Measurements from ENCODE around the gene MPO. TPM values are rescaled to one million over a fixed set of nuclear protein-coding genes. Genes with fewer than 3 reads are reported as not detected.

MPO gene
- total and polyA plus RNA-seq, 2 experiments from 2014 or later = not detected

DNA sequence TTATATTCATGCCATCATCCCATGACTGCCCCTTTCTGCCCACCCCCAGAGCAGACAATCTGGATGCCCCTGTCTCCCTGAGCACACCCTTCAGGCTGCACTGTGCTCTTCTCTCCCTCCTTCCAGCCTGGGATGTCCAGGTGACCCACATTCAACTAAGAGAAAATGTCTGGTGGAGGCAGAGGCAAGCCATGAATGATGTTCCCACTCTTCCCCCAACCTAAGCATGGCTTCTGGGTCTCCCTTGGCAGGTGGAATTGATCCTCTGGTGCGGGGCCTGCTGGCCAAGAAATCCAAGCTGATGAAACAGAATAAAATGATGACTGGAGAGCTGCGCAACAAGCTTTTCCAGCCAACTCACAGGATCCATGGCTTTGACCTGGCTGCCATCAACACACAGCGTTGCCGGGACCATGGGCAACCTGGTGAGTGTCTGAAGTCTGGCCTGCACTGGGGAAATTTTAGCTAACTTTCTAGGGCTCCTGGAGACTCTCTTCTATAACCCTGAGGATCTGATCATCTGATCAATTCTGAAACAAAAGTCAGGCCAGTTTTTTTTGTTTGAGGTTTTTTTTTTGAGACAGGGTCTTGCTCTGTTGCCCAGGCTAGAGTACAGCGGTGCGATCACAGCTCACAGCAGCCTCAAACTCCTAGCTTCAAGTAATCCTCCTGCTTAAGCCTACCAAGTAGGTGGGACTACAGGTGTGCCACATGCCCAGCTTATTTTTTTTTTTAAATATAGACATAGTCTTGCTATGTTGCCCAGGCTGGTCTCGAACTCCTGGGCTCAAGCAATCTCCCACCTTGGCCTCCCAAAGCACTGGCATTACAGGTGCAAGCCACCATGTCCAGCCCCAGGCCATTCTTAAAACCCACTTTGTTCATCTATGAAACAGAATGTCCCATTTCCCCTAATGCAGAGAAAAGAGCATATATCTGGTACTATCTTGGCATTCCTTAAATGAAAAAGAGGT, 14.5 kb downstream of the MPO start:
- TF ChIP-seq EZH2 (IDR thresholded peaks at IDR 0.05; ENCODE audit: insufficient read depth, poor library complexity, severe bottlenecking) (no peak), EZH2phosphoT487 (IDR thresholded peaks at IDR 0.05; ENCODE audit: insufficient read depth, low read depth) (no peak)
- Histone ChIP-seq H3F3A (ENCODE audit: insufficient read depth) (no peaks in the 10 kb centered on the region), H3K9me3 (ENCODE audit: low read depth) (no peaks in the 10 kb centered on the region), H3K9me2 (ENCODE audit: insufficient read depth) (no peaks in the 10 kb centered on the region), H3K4me1 (ENCODE audit: insufficient read depth) (no peaks in the 10 kb centered on the region), H2AFZ (no peak overlapping the region), H3K4me3 (no peak overlapping the region), H3K4me2 (ENCODE audit: unreplicated experiment) (no peak overlapping the region), H3K27ac (no peak overlapping the region), H3K9ac (no peak overlapping the region), H3K79me2 (ENCODE audit: insufficient read depth) (no peaks in the 10 kb centered on the region), H3K27me3 (replicated peaks; ENCODE audit: insufficient read depth) (peaks cover 40% of the 10 kb centered on the region), H4K20me1 (ENCODE audit: insufficient read depth) (no peaks in the 10 kb centered on the region), H3K36me3 (ENCODE audit: low read depth) (no peaks in the 10 kb centered on the region)
- WGBS, 2 experiments (ENCODE audit: low coverage in 1 of 2, low lambda C conversion rate in 2 of 2, missing lambda C conversion rate in 2 of 2) = 66 to 68% methylated on average over 7 of the region's 7 CpGs
- in situ Hi-C loops (cut with MboI) = no loop called here
- no peak for DNase-seq

DNA sequence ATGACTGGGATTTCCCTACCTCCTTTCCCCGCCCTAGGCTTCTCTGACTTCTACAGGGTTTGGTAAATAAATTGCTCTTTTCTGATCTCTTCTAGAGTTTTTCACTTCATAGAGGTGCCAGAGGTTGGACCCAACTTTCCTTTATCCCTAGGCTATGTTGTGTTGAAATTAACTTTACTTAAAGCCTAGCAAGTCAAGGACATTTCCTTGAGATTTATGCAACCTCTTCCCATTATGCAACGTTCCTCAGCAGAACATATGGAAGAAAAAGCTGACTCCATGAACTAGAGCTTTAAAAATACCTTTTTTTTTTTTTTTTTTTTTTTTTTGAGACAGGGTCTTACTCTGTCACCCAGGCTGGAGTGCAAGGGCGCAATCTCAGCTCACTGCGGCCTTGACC, 15.5 kb downstream of the MPO start:
- H3K9ac ChIP-seq = no peak overlapping the region
- H3K4me1 ChIP-seq (ENCODE audit: insufficient read depth) = no peaks in the 10 kb centered on the region
- TF ChIP-seq EZH2phosphoT487 (IDR thresholded peaks at IDR 0.05; ENCODE audit: insufficient read depth, low read depth) (no peak), EZH2 (IDR thresholded peaks at IDR 0.05; ENCODE audit: insufficient read depth, poor library complexity, severe bottlenecking) (no peak)
- no peaks in the 10 kb centered on the region for H3F3A ChIP-seq (ENCODE audit: insufficient read depth)
- no peak overlapping the region for H3K4me2 ChIP-seq (ENCODE audit: unreplicated experiment)
- H3K27me3 ChIP-seq (replicated peaks; ENCODE audit: insufficient read depth) = peaks cover 49% of the 10 kb centered on the region
- no peaks in the 10 kb centered on the region for H3K9me2 ChIP-seq (ENCODE audit: insufficient read depth)
- no peak overlapping the region for H3K27ac ChIP-seq
- no peaks in the 10 kb centered on the region for H3K79me2 ChIP-seq (ENCODE audit: insufficient read depth)
- in situ Hi-C loops (cut with MboI) = no loop called here
- no peak overlapping the region for H2AFZ ChIP-seq
- no peak overlapping the region for H3K4me3 ChIP-seq
- 58 to 61% methylated on average over 4 of the region's 4 CpGs for WGBS, 2 experiments (ENCODE audit: low coverage in 1 of 2, low lambda C conversion rate in 2 of 2, missing lambda C conversion rate in 2 of 2)
- H4K20me1 ChIP-seq (ENCODE audit: insufficient read depth) = no peaks in the 10 kb centered on the region
- no peaks in the 10 kb centered on the region for H3K36me3 ChIP-seq (ENCODE audit: low read depth)
- no peak for DNase-seq
- no peaks in the 10 kb centered on the region for H3K9me3 ChIP-seq (ENCODE audit: low read depth)

DNA sequence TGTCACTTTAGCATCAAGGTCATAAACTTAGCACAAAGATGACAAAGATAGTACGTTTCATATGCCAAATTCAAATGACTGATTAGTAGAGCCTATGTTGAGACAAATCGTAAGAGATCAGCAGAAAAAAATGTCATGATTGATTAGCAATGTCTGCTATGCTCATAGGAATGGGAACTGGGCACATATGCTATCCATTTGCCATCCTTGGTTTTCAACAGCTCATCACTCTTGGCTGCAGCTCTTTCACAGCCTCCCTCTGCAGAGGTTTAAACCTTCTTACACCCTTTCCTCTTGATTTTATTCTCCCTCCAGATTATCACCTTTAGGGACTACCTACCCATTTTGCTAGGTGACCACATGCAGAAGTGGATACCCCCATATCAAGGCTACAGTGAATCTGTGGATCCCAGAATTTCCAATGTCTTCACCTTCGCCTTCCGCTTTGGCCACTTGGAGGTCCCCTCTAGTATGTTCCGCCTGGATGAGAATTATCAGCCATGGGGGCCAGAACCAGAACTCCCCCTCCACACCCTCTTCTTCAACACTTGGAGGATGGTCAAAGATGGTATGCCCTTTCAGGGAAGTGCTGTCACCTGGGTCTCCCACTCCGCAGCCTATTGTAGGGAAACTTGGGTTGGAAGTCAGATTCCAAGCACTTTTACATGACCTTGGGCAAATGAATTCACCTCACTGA, 16.2 kb downstream of the MPO start:
- H3K4me1 ChIP-seq (ENCODE audit: insufficient read depth) = no peaks in the 10 kb centered on the region
- no peak overlapping the region for H2AFZ ChIP-seq
- WGBS, 2 experiments (ENCODE audit: low coverage in 1 of 2, low lambda C conversion rate in 2 of 2, missing lambda C conversion rate in 2 of 2) = 31 to 41% methylated on average over 6 of the region's 6 CpGs
- H3K4me3 ChIP-seq = no peak overlapping the region
- no peak overlapping the region for H3K27ac ChIP-seq
- H3F3A ChIP-seq (ENCODE audit: insufficient read depth) = no peaks in the 10 kb centered on the region
- H3K9ac ChIP-seq = no peak overlapping the region
- H3K9me2 ChIP-seq (ENCODE audit: insufficient read depth) = no peaks in the 10 kb centered on the region
- no peak for TF ChIP-seq EZH2 (IDR thresholded peaks at IDR 0.05; ENCODE audit: insufficient read depth, poor library complexity, severe bottlenecking)
- no peak for TF ChIP-seq EZH2phosphoT487 (IDR thresholded peaks at IDR 0.05; ENCODE audit: insufficient read depth, low read depth)
- in situ Hi-C loops (cut with MboI) = no loop called here
- no peak for DNase-seq
- H3K27me3 ChIP-seq (replicated peaks; ENCODE audit: insufficient read depth) = peaks cover 52% of the 10 kb centered on the region
- no peaks in the 10 kb centered on the region for H3K36me3 ChIP-seq (ENCODE audit: low read depth)
- no peaks in the 10 kb centered on the region for H4K20me1 ChIP-seq (ENCODE audit: insufficient read depth)
- no peaks in the 10 kb centered on the region for H3K9me3 ChIP-seq (ENCODE audit: low read depth)
- no peak overlapping the region for H3K4me2 ChIP-seq (ENCODE audit: unreplicated experiment)
- H3K79me2 ChIP-seq (ENCODE audit: insufficient read depth) = no peaks in the 10 kb centered on the region

DNA sequence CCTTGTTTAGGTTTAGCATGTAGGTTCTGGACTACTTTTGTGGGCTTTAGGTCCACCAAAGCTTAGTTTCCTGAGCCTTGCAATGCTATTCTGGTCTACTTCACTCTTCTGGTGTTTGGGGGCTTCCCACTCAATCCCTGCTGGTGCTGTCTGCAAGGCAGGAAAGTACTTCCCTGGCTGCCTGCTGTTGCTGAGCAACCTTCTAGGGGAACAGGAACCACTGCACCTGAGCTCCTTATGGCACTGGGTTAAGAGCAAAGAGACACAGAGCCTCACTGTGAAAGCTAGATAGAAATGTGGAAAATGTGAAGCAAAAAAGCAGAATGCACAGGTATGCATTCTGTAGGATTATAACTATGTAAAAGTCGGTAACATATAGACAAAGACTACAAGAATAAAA, 17.0 kb downstream of the MPO start:
- 7 to 13% methylated on average over 1 of the region's 1 CpG for WGBS, 2 experiments (ENCODE audit: low coverage in 1 of 2, low lambda C conversion rate in 2 of 2, missing lambda C conversion rate in 2 of 2)
- H3K9me3 ChIP-seq (ENCODE audit: low read depth) = no peaks in the 10 kb centered on the region
- TF ChIP-seq EZH2phosphoT487 (IDR thresholded peaks at IDR 0.05; ENCODE audit: insufficient read depth, low read depth) (no peak), EZH2 (IDR thresholded peaks at IDR 0.05; ENCODE audit: insufficient read depth, poor library complexity, severe bottlenecking) (no peak)

More for the DNA sequence above, 17.0 kb downstream of the MPO start:
- in situ Hi-C loops (cut with MboI) = no loop called here
- no peaks in the 10 kb centered on the region for H3K36me3 ChIP-seq (ENCODE audit: low read depth)
- H4K20me1 ChIP-seq (ENCODE audit: insufficient read depth) = no peaks in the 10 kb centered on the region
- no peak overlapping the region for H3K4me2 ChIP-seq (ENCODE audit: unreplicated experiment)
- no peaks in the 10 kb centered on the region for H3K4me1 ChIP-seq (ENCODE audit: insufficient read depth)
- H3K9ac ChIP-seq = no peak overlapping the region
- no peak overlapping the region for H2AFZ ChIP-seq
- H3F3A ChIP-seq (ENCODE audit: insufficient read depth) = no peaks in the 10 kb centered on the region
- no peak overlapping the region for H3K4me3 ChIP-seq
- H3K27ac ChIP-seq = no peak overlapping the region
- H3K9me2 ChIP-seq (ENCODE audit: insufficient read depth) = no peaks in the 10 kb centered on the region
- no peak for DNase-seq
- no peaks in the 10 kb centered on the region for H3K79me2 ChIP-seq (ENCODE audit: insufficient read depth)
- peaks cover 56% of the 10 kb centered on the region for H3K27me3 ChIP-seq (replicated peaks; ENCODE audit: insufficient read depth)

Measured in GM23248 (cell line).